ENCODE measurements around the gene DISP3.

GRCh38 chr1:11481019-11481418 lies 2.1 kb downstream of the DISP3 start:
- TF ChIP-seq GATA2 (IDR thresholded peaks at IDR 0.05; ENCODE audit: low read depth, low read length) (no peak), GATA3 (IDR thresholded peaks at IDR 0.05; ENCODE audit: low read depth, low read length) (no peak)

All from SH-SY5Y (cell line).